ENCODE measurements around the gene SLC38A3.

Gene SLC38A3

DNA sequence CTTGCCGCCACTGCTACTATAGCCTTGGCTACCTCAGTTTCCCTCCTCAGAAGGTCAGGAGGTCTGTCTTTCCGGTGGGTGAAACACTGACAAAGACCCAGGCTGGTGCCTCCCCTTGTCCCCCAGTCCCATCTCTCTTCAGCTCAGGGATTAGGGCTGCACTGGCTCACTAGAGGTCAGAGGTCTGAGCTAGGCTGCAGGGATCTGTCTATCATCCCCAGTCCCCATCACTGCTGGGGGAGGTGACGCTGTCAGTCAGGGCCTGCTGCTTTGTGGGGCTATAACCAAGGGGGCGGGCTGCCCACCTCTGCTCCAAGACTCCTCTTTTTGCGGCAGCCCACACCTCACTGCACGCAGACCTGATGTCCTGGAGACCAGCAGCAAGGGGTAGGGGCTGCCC is 36.3 kb upstream of the SLC38A3 start:
- no peak for DNase-seq (ENCODE audit: low read depth in 1 of 2, low spot score in 1 of 2)

DNA sequence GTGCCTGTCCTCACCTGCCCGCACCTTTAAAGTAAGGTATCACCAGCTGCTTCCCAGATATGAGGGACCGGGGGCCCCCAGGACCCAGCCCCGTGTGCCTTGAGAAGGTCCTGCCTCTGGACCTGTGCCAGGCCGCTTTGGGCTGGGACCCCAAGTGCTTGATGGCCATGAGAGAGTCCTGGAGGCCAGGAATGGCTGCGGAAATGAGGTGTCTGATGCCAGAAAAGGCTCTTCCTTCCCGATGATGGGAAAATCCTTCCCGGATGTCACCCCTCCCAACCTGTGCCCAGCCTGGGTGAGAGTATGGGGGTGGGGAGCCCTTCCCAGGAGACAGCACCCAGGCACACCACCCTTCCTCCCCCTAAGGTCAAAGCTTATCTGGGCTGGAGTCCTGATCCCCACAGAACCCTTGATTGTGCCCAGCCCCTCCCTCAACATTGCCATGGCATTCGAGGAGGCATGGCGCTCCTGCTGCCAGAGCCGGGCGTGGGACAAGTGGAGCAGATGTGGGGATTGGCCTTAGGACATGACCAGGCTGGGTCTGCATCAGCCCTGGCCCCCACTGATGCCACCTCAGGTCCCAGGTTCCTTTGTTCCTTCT is 35.7 kb upstream of the SLC38A3 start:
- no peak for DNase-seq (ENCODE audit: low read depth in 1 of 2, low spot score in 1 of 2)

DNA sequence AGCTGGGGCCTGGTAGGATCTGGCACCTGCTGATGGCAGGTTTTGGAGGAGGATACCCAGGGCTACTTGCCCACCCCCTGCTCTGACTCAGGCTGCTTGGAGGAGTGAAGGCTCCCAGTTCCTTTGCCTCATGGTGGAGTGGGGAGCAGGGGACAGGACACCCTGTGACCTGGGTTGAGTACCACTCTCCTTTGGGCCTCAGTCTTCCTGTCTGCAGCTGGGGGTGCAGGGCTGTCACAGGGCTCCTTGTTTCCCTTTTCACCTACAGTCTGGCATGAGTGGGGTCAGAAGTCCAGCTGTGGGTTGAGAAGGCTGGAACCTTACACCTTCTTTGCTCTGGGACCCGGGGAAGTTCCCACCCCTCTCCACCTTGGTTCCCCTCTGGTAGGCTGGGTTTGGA is 35.2 kb upstream of the SLC38A3 start:
- no peak for DNase-seq (ENCODE audit: low read depth in 1 of 2, low spot score in 1 of 2)

DNA sequence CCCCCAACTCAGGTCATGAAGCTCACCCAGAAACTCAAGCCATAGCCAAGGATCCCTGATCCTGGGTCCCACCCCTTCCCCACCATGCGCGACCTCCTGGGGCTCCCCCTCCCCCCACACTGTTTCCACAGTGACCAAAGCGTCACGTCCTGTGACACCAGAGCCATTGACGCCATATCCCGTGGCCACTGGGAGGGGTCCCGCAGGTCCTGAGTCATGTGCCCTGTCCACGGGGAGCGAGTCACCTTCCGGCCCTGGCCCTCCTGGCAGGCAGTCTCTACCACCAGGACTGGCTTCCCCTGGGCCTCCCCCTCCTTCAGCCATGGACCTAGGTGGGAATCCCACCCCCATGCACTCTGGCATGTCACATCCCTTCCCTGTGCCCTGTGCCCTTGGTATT is 34.4 kb upstream of the SLC38A3 start:
- DNase-seq (ENCODE audit: low read depth in 1 of 2, low spot score in 1 of 2), result no peak

DNA sequence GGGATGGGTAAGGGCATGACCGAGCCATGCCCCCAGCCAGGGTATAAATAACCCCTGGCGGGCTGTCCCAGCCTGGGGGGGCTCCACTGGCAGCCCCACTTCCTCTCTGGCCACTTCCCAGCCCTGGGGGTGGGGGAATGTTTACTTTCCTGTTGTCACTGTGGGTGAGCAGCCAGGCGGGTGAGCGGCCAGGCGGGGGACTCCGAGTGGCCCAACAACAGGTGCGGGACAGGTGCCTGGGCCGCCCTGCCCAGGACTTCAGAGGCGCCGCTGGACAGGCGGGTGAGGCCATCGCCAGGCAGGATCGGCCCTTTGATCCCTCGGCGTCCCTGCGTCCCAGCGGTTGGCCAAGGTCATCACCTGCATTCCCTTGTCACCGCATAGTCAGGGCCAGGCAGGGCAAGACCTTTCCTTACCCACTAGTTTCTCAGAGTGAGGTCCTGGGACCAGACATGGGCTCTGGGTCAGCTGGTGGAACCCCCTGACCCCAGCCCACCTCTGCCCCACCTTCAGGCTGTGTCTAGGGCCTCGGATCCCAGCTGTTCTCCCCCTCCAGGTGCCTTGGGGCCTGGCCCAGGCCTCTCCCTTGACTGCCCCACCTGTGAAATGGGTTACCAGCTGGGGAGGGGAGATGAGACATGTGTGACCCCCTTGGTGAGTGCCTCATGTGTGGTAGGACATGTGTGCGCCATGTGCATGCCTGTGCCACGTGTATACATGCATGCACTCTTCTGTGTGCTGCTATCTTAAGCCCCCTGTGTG is 33.4 kb upstream of the SLC38A3 start:
- DNase-seq (ENCODE audit: low read depth in 1 of 2, low spot score in 1 of 2), result no peak

DNA sequence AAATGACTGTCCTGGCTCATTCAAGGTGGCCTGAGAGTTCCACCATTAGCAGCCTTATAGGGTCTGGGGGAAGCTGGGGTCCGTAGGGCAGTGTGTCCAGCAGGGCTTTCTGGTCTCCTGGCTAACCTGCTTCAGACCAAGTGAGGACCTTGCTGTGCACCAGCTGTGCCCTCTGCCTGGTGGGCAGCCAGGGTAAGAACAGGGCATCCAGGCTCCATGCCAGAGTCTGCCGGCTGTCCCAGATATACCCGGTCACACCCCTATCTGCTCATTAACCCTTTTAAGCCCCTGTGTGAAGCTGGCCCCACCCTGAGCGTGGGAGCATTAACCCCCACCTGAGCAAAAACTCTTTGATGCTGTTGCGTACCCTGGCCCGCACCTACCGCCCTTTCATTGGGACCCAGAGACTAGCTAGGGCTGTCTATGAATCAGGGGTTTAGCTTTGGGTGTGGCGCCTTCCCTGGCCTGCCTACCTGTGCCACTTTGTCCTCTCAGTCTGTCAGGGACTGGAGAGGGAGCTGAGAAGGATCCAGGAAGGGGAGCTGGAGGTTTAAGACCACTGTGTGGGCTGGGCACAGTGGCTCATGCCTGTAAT is 32.3 kb upstream of the SLC38A3 start:
- no peak for DNase-seq (ENCODE audit: low read depth in 1 of 2, low spot score in 1 of 2)

DNA sequence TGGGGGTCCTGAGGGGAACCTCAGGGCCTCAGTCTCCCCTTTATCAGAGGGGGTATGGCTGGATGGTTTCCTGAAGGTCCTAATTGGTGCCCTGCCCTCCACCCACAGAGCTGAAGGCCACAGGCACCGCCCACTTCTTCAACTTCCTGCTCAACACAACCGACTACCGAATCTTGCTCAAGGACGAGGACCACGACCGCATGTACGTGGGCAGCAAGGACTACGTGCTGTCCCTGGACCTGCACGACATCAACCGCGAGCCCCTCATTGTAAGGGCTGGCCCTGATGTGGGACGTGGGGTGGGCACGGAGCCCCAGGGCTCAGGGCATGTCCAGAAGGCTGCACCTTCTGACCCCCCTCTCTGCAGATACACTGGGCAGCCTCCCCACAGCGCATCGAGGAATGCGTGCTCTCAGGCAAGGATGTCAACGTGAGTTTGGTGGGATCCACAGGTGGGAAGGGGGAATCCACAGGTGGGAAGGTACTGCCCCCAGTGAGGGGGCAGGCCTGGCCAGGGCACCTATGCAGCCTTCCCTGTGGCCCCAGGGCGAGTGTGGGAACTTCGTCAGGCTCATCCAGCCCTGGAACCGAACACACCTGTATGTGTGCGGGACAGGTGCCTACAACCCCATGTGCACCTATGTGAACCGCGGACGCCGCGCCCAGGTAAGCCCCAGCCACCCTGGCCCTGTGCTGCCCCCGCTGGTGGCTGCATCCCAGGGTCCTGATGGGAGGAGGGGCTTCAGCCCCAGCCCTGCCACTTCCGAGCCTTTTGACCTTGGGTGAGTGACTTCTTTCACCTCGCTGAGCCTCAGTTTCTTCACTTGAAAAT is 31.2 kb upstream of the SLC38A3 start:
- DNase-seq (ENCODE audit: low read depth in 1 of 2, low spot score in 1 of 2), result no peak

DNA sequence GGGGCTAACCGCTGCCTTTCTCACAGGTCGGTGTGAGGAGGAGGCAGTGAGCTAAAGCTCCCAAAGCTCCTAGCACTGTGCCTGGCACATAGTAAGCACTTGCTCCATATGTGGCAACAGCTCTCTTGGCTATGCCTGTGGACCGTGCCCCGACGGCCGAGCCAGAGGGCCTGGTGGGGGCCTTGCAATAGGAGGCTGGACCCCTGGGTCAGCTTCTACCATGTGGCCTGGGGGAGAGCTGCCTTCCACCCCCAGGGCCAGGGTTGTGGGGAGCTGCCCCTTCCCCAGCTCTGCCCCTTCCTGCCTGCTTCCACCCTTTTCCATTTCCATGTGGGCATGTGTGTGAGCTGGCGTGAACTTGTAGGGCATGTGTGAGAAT is 30.6 kb upstream of the SLC38A3 start:
- DNase-seq (ENCODE audit: low read depth in 1 of 2, low spot score in 1 of 2), result no peak

DNA sequence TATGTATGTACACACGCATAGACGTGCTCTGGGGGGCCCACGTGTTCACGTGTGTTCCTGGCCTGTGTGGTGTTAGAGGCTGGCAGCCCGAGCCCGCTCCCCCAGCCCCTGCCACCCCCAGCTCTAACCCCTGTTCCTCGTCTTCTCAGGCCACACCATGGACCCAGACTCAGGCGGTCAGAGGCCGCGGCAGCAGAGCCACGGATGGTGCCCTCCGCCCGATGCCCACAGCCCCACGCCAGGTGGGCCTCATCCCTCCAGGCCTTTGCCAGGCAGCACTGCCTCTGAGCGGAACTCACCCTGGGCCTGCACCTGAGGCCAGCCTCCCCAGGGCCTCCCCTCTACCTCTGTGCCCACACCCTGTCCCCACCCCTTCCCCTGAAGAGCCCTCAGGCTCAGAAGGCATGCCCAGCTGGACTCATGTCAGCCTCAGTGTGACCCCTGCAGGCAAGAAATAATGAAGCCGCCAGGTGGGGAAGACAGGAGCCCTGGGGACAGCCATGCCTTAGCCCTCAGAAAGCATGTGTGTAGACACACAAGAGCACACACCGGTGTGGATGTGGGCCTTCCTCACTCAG is 30.0 kb upstream of the SLC38A3 start:
- no peak for DNase-seq (ENCODE audit: low read depth in 1 of 2, low spot score in 1 of 2)

DNA sequence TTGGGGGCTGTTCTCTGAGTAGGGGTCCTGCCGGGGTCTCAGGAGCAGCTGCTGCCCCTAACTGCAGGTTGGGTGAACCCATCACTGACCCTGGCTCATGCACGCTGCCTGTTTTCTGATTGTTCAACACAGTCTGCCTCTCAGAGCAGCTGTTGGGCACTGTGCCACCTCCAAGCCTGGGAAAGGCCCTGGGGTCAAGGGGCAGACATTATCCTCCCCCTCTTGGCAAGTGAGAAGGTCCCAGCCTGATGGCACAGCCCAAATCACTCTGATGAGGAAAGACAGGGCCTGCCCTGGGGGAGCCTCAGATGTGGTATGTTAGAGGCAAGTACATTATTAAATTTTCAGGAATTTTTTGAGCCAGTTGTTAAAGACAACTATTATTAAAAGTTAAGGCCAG is 27.7 kb upstream of the SLC38A3 start:
- no peak for DNase-seq (ENCODE audit: low read depth in 1 of 2, low spot score in 1 of 2)

DNA sequence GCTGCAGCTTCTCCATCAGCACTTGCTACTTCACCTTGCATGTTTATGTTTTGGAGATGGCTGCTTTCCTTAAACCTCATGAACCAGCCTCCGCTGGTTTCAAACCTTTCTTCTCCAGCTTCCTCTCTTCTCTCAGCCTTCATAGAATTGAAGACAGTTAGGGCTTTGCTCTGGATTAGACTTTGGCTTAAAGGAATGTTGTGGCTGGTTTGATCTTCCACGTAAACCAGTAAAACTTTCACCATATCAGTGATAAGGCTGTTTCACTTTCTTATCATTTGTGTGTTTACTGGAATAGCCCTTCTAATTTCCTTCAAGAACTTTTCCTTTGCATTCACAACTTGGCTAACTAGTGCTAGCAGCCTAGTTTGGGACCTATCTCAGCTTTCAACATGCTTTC is 25.4 kb upstream of the SLC38A3 start:
- no peak for DNase-seq (ENCODE audit: low read depth in 1 of 2, low spot score in 1 of 2)

DNA sequence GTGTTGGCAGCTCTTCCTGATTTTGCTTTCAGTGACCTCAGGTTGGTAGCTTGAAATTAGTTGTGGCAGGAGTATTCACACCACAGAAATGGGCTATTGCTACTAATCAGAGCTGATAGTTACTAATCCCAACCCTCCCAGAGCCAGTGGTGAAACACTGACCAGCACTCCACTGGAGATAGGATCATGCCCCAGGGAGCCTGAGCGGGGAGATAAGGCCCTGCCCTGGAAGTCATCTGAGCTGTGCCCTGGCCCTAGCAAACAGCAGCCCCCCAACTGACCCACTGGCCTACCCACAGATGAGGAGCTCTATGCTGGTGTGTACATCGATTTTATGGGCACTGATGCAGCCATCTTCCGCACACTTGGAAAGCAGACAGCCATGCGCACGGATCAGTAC is 23.1 kb upstream of the SLC38A3 start:
- no peak for DNase-seq (ENCODE audit: low read depth in 1 of 2, low spot score in 1 of 2)

DNA sequence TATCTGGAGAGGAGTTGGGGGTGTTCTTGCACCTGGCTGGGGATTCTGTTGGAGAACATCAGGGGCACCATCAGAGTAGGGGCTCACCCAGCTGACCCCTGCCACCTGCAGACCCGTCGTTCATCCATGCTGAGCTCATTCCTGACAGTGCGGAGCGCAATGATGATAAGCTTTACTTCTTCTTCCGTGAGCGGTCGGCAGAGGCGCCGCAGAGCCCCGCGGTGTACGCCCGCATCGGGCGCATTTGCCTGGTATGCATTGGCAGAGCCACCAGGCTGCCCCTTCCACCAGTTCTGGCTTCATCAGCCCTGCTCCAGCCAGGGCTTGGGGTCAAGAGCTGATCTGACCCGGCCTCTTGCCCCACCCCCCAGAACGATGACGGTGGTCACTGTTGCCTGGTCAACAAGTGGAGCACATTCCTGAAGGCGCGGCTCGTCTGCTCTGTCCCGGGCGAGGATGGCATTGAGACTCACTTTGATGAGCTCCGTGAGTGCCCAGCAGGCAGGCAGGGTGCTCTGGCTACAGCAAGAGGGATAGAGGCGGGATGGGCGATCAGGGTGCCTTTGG is 22.5 kb upstream of the SLC38A3 start:
- no peak for DNase-seq (ENCODE audit: low read depth in 1 of 2, low spot score in 1 of 2)

DNA sequence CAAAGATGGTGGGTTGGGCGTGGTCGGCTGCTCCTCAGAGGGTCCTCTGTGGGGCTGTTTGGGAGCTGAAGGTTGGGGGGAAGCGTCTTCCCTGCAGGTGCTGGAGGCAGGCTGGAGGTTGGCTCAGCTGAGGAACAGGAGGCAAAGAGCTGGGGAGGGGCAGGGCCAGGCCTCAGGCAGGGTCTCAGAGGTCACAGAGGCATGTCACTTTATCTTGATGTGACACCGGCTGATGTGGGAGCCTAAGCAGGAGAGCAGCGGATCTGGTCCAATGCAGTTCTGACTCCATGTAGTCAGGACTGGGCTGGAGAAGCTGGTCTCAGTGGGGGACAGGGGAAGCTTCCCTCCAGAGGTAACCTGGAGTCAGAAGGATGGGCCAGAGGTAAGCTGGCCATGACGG is 21.3 kb upstream of the SLC38A3 start:
- DNase-seq (ENCODE audit: low read depth in 1 of 2, low spot score in 1 of 2), result no peak

DNA sequence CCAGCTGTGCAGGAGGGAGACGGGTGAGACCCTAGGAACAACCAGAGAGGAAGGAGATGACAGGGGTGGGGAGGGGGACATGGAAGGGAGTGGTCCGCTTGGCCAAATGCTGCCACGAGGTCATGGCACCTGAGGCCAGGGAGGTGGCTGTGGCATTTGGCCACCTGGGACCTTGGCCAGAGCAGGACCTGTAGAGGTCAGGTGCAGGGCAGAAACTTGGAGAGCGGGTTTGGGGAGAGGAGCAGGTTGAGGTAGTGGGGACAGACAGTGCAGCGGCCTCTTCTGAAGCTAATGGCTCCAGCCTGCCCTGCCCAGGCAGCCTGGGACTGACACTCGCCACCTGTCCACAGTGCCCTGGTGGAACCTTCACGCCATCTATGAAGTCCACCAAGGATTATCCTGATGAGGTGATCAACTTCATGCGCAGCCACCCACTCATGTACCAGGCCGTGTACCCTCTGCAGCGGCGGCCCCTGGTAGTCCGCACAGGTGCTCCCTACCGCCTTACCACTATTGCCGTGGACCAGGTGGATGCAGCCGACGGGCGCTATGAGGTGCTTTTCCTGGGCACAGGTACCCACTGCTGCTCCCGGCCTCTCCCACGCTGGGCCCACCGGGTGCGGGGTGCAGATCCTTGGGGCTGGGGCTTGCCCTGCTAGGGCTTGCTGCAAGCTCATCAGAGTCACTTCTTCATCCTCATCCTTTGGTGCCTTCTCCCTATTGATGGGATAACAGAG is 20.7 kb upstream of the SLC38A3 start:
- no peak for DNase-seq (ENCODE audit: low read depth in 1 of 2, low spot score in 1 of 2)

DNA sequence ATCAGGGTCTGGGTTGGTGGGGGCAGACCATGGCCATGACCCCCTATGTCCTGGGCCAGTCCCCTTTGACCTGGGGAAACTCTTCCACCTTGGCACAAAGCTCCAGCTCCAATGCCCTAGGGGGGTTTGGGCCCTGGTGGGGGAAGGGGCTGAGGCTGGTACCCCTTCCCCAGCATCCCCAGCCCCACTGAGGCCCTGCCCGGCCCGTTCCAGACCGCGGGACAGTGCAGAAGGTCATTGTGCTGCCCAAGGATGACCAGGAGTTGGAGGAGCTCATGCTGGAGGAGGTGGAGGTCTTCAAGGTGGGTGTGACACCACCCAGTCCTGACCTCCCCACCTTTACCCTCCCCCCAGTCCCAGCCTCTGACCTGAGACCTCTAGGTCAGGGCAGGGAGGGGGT is 19.8 kb upstream of the SLC38A3 start:
- DNase-seq (ENCODE audit: low read depth in 1 of 2, low spot score in 1 of 2), result no peak

DNA sequence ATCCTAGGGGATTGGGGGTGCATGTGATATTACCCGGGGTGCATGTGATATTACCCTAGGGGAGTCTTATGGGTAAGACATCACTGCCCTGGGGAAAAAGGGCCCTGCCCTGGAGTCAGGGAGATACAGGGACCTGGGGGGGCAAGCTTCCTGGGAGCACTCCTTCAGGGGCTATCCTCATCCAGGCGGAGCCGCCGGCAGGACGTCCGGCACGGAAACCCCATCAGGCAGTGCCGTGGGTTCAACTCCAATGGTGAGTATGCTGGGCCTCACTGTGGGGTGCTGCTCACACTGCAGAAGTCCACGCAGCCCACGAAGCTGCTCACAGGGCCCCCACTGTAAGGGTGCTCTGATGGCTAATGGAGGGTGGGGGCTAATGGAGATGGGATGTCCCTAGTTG is 19.0 kb upstream of the SLC38A3 start:
- DNase-seq (ENCODE audit: low read depth in 1 of 2, low spot score in 1 of 2), result no peak

DNA sequence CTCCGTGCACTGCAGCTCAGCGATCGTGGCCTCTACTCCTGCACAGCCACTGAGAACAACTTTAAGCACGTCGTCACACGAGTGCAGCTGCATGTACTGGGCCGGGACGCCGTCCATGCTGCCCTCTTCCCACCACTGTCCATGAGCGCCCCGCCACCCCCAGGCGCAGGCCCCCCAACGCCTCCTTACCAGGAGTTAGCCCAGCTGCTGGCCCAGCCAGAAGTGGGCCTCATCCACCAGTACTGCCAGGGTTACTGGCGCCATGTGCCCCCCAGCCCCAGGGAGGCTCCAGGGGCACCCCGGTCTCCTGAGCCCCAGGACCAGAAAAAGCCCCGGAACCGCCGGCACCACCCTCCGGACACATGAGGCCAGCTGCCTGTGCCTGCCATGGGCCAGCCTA is 17.3 kb upstream of the SLC38A3 start:
- DNase-seq (ENCODE audit: low read depth in 1 of 2, low spot score in 1 of 2), result no peak

DNA sequence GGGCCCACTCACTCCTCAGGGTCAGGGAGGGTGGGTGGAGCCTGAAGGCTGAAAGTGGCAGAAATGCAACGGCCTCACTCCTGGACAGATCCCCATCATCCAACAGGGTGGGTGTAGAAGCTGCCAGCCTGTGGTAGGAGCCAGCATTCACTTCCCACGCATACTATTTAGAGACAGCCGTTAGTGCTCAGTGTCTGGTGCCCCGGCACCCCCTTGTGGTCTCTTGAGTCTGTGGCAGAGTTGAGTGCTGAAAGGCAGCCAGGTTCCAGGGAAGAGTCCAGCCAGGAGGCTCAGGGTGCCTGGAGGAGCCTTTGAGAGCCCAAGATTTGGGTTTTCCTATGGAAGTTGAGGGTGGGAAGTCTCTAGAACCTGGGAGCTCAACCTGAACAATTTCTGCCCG is 15.8 kb upstream of the SLC38A3 start:
- no peak for DNase-seq (ENCODE audit: low read depth in 1 of 2, low spot score in 1 of 2)

DNA sequence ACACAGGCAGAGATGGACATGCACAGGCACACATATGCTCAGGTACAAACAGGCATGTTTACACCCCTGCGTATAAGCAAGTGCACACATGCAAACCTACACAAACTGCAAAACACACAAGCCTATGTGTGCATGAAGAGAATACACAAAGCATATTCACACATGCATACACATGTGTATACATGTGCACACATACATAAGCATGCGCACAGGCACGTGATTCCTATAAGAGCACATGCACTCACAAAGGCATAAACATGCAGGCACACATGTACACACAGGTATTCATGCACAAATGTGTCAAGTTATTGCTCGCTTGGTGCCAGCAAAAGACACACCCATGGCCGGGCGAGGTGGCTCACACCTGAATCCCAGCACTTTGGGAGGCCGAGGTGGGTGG is 15.1 kb upstream of the SLC38A3 start:
- DNase-seq (ENCODE audit: low read depth in 1 of 2, low spot score in 1 of 2), result no peak

All from stimulated activated CD4-positive, alpha-beta T cell treated with anti-CD3 and anti-CD28 coated beads, Interleukin-15, amount 100 ng/mL, for 1 hour (primary cell).